GM21825 (cell line): ENCODE data around the gene PSEN1.

Experiments
- ATAC-seq: cut with Tn5 transposase; IDR thresholded peaks from one replicate; pipeline ENCODE4 v1.9.1; 2021; ENCODE audit warnings: mild to moderate bottlenecking, moderate library complexity; ENCODE audit not compliant: unreplicated experiment

PSEN1 gene

DNA sequence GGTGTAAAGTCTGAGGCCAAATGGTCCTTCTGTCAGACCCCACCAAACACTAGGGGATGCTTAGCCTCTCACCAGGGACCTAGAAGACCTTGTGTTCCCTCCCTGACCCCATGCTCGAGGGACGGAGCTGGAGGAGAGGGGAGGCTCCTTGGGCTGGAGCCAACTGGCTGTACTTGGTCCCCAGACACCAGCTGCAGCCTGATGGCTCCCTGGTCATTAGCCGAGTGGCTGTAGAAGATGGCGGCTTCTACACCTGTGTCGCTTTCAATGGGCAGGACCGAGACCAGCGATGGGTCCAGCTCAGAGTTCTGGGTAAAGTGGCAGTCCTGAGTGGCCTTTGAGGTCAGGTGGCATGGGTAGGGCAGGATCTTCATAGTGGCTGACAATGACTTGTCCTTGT lies 130.0 kb downstream of the PSEN1 start:
- ATAC-seq: no peak

DNA sequence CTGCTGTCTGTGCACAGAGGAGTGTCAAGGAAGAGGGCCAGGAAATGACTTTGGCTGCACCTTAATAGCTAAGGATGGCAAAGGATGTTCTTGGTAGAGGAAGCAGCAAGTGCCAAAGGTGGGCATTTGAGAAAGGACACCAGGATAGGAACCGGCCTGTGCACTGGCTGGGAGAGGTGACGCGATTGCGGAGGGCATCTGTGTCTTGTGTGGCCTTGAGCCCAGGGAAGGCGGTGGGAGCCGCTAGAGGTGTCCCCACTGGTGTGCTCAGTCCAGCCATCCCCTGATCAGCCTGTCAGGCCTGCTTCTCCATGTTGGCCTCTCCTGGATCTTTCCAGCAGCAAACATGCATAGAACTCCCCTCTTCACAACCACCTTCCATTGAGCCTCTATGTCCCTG lies 131.2 kb downstream of the PSEN1 start:
- no peak for ATAC-seq

- peak; percentile 74 for ATAC-seq
These were observed 133.6 kb downstream of the PSEN1 start for GRCh38 chr14:73269729-73270531.

DNA sequence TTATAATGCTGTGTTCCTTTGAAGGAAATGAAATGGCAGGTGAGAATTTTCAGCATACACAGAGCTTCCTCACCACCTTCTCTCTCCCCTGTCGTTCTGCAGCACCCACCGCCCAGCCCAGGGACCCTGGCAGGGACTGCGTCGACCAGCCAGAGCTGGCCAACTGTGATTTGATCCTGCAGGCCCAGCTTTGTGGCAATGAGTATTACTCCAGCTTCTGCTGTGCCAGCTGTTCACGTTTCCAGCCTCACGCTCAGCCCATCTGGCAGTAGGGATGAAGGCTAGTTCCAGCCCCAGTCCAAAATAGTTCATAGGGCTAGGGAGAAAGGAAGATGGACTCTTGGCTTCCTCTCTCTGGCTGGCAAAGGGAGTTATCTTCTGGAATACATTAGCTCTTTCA lies 136.1 kb downstream of the PSEN1 start:
- no peak for ATAC-seq
